HG02981 (cell line): ENCODE measurements around the gene L3MBTL1.

Source experiments
- ATAC-seq: cut with Tn5 transposase; IDR thresholded peaks from one replicate; pipeline ENCODE4 v1.9.1; 2021; ENCODE audit warnings: mild to moderate bottlenecking, moderate library complexity; ENCODE audit not compliant: unreplicated experiment

Gene L3MBTL1

DNA sequence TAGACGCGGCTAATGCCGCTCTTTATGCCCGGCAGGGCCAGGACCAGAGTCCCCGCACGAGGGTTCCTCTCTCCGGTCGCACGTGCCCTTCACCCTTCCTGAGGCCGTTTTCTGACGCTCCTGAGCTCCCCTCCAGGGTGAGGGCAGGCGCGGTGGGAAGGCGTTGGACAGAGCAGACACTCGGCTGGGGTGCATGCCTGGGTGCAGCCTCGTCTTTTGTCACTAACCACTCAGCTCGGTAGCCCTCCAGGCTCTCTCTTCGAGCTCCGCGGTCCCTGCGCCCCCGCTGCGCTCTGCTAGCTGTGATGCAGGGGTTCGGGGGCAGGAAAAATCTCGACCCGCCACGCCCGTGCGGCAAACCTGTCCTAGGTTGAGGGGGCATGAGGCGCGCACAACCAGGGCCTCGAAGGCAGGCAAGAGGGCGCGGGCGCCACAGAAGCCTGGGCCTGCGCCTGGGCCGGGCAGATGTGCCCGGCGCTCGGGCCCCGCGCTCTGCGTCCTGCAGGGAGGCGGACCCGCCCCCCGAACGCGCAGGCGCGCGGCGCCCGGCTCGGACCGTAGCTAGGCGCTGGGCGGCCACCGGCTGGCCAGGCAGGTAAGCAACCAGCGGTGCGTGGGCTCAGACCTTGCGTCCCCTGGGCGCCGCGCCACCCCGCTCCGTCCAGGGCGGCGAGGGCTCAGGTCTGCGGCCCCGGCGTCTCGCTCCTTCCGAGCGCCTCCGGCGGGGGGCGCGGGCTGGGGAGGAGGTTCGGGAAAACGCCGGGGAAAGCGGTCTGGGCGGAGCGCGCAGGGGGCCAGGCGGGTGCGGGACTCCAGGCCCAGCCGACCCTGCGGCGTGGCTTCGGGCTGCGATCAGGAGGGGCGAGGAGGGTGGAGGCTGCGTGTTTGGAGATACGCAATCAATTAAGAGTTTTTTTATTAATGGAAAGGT is at the start of gene L3MBTL1:
Gene L3MBTL1, plus strand, starts transcription at position 548 of the 931 bp plus-strand sequence. CDS start 5,807 bp downstream, outside the sequence.
- no peak for ATAC-seq

- ATAC-seq, result peak; percentile 2
Measured at GRCh38 chr20:43458422-43458924, 49.0 kb upstream of the L3MBTL1 start.

DNA sequence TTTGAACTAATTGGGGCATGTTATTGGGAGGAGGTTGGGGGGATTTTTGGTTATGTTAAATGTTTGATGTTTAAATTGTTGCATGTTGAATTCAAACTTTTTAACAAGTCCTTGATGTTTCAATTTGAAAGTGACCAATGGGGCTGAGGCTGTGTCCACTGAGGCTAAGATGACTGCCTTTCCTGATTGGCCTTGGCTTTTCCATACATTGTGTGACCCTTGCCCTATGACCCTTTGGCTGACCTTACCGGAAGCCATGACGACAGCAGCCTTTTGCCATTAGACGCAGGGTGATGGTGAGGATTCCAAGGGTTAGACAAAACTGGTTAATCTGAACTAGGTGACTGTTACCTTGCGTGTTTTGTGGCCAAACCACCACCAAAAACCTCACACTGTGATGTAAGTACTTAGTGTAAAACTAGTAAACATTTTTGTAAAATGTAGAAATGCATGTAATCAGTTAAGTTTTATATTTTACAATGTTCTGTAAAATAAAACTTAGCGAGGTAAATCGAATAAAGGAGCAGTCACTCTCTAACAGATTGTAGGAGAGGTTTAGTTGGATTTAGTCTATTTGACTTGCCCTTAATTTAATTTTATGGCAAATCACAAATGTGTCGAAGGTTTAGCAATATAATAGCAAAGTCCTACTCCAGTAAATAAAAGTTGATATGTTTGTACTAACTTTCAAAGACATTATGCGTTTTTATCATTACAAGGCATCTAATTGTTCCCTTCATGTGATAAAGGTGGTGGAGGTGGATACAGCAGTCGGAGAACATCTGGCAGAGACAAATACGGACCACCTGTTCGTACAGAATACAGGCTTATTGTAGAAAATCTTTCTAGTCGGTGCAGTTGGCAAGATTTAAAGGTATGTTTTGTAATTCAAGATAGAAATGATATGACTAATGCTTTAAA is 48.2 kb upstream of the L3MBTL1 start:
- no peak for ATAC-seq

GRCh38 chr20:43460172-43460829 is 47.2 kb upstream of the L3MBTL1 start:
- ATAC-seq, result no peak

- ATAC-seq, result no peak
Measured at GRCh38 chr20:43460830-43461200, 46.7 kb upstream of the L3MBTL1 start.

GRCh38 chr20:43461894-43462659 is 45.4 kb upstream of the L3MBTL1 start:
- ATAC-seq, result no peak

DNA sequence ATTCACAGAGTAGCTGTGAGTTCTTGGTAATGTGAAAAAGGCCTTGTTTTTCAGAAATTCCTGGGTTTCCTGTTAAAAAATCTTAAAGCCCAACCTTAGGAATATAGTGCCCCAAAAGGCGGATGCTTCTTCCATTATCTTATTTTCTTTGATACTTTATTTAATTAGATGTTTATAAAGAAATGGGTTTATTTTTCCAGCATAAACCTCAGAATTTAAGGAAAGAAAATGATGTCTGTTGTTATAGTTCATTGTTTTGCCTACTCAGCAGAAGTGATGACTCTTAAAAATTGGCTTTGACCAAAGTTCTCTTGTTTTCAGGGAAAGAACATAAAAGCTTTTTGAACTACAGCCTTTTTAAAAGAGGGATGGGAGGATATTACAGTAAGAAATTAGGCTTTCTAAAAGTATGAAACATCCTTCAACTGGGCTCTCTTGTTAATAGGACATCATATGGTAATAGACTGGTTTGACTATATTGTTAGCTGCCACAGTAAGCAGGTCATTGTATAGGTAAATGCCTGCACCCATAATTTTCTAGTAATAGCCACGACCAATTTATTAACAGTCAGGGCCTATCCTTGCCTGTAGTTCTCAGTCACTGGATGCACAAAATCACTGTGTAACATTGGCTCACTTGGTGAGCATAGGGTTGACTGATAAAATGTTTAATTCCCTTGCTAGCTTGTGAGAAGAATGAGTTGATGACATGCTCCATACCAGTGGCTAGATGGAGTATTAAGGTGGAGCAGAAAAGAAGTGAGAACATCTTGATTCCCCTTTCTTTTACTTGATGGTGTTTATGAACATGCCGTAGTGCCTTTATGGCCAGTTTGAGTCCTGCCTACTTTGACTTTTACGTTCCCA is 44.6 kb upstream of the L3MBTL1 start:
- ATAC-seq, result no peak

DNA sequence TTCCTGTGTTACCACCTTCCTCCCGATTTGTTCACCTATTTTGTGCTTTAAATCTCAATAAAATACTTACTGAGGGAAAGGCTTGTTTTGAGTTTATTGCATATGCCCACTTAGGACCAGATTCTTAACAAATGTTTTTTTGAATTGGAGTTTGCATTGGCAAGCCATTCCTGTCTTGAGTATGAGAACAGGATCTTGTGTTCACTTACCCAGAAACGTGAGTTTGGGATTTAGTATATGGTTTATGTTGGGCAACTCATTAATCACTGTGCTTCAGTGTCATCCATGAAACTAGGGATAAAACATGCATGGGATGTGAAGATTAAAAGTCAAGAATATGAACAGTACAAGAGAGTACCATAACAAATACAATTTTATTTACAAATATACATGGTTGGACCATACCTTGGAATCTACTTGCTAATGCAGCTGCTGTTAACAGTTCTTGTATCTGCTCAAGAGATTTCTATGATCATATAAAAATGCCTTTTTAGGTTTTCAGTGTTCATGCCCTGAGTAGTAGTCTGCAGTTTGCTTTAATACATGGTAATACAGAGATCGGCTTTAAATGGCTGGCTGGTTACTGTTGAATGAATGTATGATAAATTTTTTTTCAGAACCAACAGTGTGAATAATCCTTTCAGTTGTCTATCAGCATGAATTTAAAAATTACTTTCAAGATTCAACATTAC is 43.8 kb upstream of the L3MBTL1 start:
- ATAC-seq, result no peak

DNA sequence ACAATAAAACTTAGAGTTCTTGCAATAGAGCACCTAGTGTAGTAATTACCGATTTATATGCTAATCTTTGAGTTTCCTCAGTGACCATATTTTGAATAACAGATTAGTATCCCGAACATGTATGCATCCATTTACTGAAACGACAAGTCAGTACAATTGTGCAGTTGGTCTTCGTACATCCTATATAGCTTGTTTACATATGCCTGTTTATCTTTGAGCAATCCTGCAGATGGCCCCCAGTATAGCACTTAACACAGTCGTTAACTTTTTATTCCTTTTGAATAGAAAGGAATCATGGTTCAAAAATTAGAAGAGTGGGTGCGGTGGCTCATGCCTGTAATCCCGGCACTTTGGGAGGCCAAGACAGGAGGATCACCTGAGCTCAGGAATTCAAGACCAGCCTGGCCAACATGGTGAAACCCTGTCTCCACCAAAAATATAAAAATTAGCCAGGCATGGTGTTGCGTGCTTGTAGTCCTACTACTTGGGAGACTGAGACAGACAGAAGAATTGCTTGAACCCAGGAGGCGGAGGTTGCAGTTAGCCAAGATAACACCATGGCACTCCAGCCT is 43.2 kb upstream of the L3MBTL1 start:
- ATAC-seq, result no peak

DNA sequence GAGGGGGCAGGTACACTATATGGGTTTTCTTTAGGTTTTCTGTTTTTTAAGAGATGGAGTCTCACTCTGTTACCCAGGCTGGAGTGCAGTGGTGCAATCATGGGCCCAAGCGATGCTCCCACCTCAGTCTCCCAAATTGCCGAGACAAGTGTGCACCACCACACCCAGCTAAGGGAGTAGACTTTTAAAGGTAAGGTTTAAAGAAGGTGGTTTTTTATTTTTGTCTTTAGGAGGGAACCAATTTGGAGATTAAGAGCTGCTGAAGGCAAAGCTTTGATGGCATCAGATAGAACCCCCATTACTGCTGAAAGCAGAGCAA is 41.9 kb upstream of the L3MBTL1 start:
- ATAC-seq, result no peak

- ATAC-seq, result no peak
Measured at GRCh38 chr20:43467589-43467988, 39.9 kb upstream of the L3MBTL1 start.

DNA sequence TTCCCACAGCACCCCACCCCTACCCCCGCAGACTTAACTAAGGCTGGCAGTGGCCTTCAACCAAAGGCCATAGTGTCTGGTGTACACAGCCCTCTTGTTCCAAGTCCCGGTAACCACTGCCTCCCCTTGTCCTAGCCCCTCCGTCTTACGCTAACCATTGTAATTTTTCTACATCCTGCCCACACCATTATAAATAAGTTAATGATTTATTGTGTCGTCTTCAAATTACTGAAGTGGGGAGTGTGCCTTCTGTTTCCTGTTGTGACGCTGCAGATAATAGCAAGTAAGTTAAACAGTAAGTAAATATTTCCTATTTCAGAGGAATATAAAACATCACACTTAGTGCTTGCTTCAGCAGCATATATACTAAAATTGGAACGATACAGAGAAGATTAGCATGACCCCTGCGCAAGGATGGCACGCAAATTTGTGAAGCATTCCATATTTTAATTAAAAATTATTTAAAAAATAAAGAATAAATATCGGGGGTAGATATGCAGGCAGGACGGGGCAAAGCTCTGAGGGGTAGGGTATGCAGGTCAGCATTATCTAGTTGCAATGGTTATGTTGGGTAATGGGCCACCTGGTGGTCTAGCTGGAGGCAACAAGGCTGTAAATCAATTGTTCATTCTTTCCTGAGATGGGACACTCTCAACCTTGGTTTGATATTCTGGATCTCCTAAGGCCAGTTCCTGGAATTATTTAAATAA is 34.7 kb upstream of the L3MBTL1 start:
- no peak for ATAC-seq

DNA sequence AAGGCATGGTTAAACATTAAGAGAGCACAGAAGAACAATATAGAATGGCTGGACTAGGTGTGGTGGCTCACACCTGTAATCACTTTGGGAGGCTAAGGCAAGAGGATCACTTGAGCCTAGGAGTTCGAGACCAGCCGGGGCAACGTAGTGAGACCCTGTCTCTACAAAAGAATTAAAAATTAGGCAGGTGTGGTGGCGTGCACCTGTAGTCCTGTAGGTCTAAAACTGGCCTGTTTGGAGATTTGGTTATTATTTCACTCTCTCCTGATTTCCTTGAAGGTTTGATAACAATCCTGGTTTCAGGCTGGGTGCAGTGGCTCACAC is 34.2 kb upstream of the L3MBTL1 start:
- no peak for ATAC-seq

DNA sequence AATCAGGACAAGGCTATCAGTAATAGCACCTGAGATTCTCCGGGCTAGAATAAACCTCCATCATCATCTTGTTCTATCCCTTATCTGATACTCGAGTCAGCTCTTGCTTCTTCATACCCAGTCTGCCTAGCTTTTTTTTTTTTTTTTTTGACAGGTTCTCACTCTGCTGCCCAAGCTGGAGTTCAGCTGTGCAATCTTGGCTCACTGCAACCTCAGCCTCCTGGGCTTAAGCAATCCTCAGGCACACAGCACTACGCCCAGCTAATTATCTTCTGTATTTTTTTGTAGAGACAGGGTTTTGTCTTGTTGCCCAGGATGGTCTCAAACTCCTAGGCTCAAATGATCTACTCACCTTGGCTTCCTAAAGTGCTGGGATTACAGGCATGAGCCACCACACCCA is 30.3 kb upstream of the L3MBTL1 start:
- ATAC-seq, result no peak

GRCh38 chr20:43477619-43478018 is 29.9 kb upstream of the L3MBTL1 start:
- ATAC-seq, result no peak

GRCh38 chr20:43490038-43490437 is 17.5 kb upstream of the L3MBTL1 start:
- ATAC-seq, result no peak

DNA sequence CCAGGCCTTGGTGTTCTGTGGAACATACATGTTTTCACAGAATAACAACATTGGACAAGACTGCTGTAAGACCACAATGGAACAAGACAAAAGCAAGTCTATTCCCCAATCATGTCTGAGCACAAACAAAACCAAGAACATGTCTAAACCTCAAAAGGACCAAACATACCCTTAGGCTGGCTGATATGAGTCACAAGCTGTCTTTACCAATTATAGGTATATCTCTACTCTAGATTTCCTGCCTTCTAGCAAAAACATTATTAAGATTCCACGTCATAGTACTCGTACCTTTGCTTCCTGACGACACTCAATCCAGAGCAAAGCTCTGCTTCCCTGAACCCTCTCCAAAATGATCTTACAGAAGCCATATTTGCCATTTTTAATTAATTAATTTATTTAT is 15.4 kb upstream of the L3MBTL1 start:
- ATAC-seq, result peak; percentile 75

- no peak for ATAC-seq
Measured at GRCh38 chr20:43495388-43495787, 12.1 kb upstream of the L3MBTL1 start.
